ENCODE measurements around the gene MRPS27. TPM values are rescaled to one million over a fixed set of nuclear protein-coding genes. Genes with fewer than 3 reads are reported as not detected.

MRPS27 gene
- total and polyA plus RNA-seq, 2 of the 13 experiments (the other 11 are each of a cell fraction or from before 2014, with no cell fraction given): 71.8 to 115 TPM

GRCh38 chr5:72242796-72243475, 77.1 kb downstream of the MRPS27 start (continued):
- TF ChIP-seq ZBTB40 (IDR thresholded peaks at IDR 0.05) (no peak), ZBTB40 (CRISPR knock-in tag; IDR thresholded peaks at IDR 0.05) (no peak), HNRNPH1 (optimal IDR thresholded peaks at IDR 0.05; ENCODE audit: low read depth, low read length) (no peak)

Data from HepG2 (cell line).